Fibroblast of the conjunctiva (primary cell): ENCODE results near the gene HDAC5.
"Not testable (repeated sequence)": the region's sequence is repeated elsewhere in the genome, so short reads cannot be mapped to it uniquely, and the experiment has no call there.

Source experiments
- DNase-seq: peaks from one replicate; pipeline ENCODE4 v3.0.0-alpha.2; 2010; ENCODE audit warnings: low read depth

HDAC5 gene

GRCh38 chr17:44067545-44067940 is 55.9 kb downstream of the HDAC5 start:
- no peak for DNase-seq

GRCh38 chr17:44066204-44066930 is 57.1 kb downstream of the HDAC5 start, which contains the start of gene LSM12:
TSS of gene LSM12 (minus strand) at chr17:44066671. CDS start at chr17:44066587, 84 bp downstream.
- DNase-seq = peak; percentile 74

GRCh38 chr17:44065668-44066203 is 57.7 kb downstream of the HDAC5 start:
- no peak for DNase-seq

- no peak for DNase-seq
Observed at GRCh38 chr17:44063704-44064639, 59.5 kb downstream of the HDAC5 start.

GRCh38 chr17:44062871-44063270 is 60.6 kb downstream of the HDAC5 start:
- no peak for DNase-seq

- DNase-seq = peak; percentile 29
Observed at GRCh38 chr17:44061446-44061845, 62.0 kb downstream of the HDAC5 start.

- DNase-seq = no peak
Observed at GRCh38 chr17:44059101-44059892, 64.1 kb downstream of the HDAC5 start.

- DNase-seq = no peak
Observed at GRCh38 chr17:44053125-44053872, 70.1 kb downstream of the HDAC5 start.

GRCh38 chr17:44049294-44050060 is 74.0 kb downstream of the HDAC5 start:
- DNase-seq = no peak

- DNase-seq = not testable (repeated sequence)
Observed at GRCh38 chr17:44046893-44047292, 76.5 kb downstream of the HDAC5 start.

GRCh38 chr17:44045486-44045885 is 78.0 kb downstream of the HDAC5 start:
- DNase-seq = no peak

- DNase-seq = peak; percentile 39
Observed at GRCh38 chr17:44044071-44044470, 79.4 kb downstream of the HDAC5 start.

GRCh38 chr17:44043272-44043696 is 80.2 kb downstream of the HDAC5 start:
- DNase-seq = peak; percentile 29

GRCh38 chr17:44039829-44040635 is 83.4 kb downstream of the HDAC5 start:
- DNase-seq = no peak

- no peak for DNase-seq
Observed at GRCh38 chr17:44038604-44039011, 84.8 kb downstream of the HDAC5 start.

GRCh38 chr17:44037471-44037870 is 86.0 kb downstream of the HDAC5 start:
- no peak for DNase-seq

- not testable (repeated sequence) for DNase-seq
Observed at GRCh38 chr17:44034688-44035087, 88.8 kb downstream of the HDAC5 start.

- DNase-seq = no peak
Observed at GRCh38 chr17:44033861-44034408, 89.5 kb downstream of the HDAC5 start.

GRCh38 chr17:44030482-44030881 is 93.0 kb downstream of the HDAC5 start:
- DNase-seq = no peak
